Smooth muscle cell (in vitro differentiated cells): ENCODE results near the gene ABL1. TPM values are rescaled to one million over a fixed set of nuclear protein-coding genes. Genes with fewer than 3 reads are reported as not detected.

ENCODE experiments used
- DNase-seq: peaks from one replicate; lab custom pipeline; 2025; ENCODE audit not compliant: unreplicated experiment; lab: John Stamatoyannopoulos, UW
- H2AFZ ChIP-seq: fragments of 200-600 bp; sonication (generic); 2 replicates; pipeline ENCODE4 v1.6.0; 2016; ENCODE audit warnings: antibody characterized with exemption, low read depth, mild to moderate bottlenecking
- H3F3A ChIP-seq: fragments of 200-600 bp; sonication (generic); 2 replicates; pipeline ENCODE4 v1.6.0; 2017; ENCODE audit warnings: antibody characterized with exemption, low read depth
- H3K27ac ChIP-seq: fragments of 200-600 bp; sonication (generic); 2 replicates; pipeline ENCODE4 v1.5.1; 2016; ENCODE audit warnings: low read depth, mild to moderate bottlenecking
- H3K27me3 ChIP-seq: fragments of 200-600 bp; sonication (generic); 2 replicates; pipeline ENCODE4 v1.6.1; 2016; ENCODE audit warnings: low read depth, mild to moderate bottlenecking
- H3K36me3 ChIP-seq: fragments of 200-600 bp; sonication (generic); 2 replicates; pipeline ENCODE4 v1.5.1; 2016; ENCODE audit warnings: low read depth
- H3K4me1 ChIP-seq: fragments of 200-600 bp; sonication (generic); 2 replicates; pipeline ENCODE4 v1.5.1; 2016; ENCODE audit warnings: low read depth
- H3K4me2 ChIP-seq: fragments of 200-600 bp; sonication (generic); 2 replicates; pipeline ENCODE4 v1.6.0; 2016; ENCODE audit warnings: mild to moderate bottlenecking
- H3K4me3 ChIP-seq: fragments of 200-600 bp; sonication (generic); 2 replicates; pipeline ENCODE4 v1.5.1; 2016; ENCODE audit warnings: mild to moderate bottlenecking
- H3K79me2 ChIP-seq: fragments of 200-600 bp; sonication (generic); 2 replicates; pipeline ENCODE4 v1.6.0; 2016; ENCODE audit warnings: low read depth, mild to moderate bottlenecking
- H3K9ac ChIP-seq: fragments of 200-600 bp; sonication (generic); 2 replicates; pipeline ENCODE4 v1.6.0; 2016; ENCODE audit warnings: low read depth
- H3K9me3 ChIP-seq: fragments of 200-600 bp; sonication (generic); replicated peaks from 2 replicates; pipeline ENCODE4 v1.5.1; 2016; ENCODE audit warnings: low read depth
- H4K20me1 ChIP-seq: fragments of 200-600 bp; sonication (generic); 2 replicates; pipeline ENCODE4 v1.6.0; 2016; ENCODE audit warnings: low read depth
- WGBS: methylation state at CpG from one replicate; pipeline ENCODE4 v1.1.7; 2016; ENCODE audit warnings: low lambda C conversion rate; 5-methylcytosine and 5-hydroxymethylcytosine counted together
- polyA plus RNA-seq: library from polyadenylated mRNA; unstranded; fragments of >200 nt; fragmentation: Nextera tagmentation; extraction: Ambion mirVana; gene quantifications from 2 replicates; pipeline ENCODE4 v1.2.1, GENCODE V29; 2016
- total RNA-seq: library from RNA; depleted of rRNA; stranded (reverse); fragments of >200 nt; gene quantifications from 2 replicates; pipeline ENCODE4 v1.2.3, GENCODE V29; 2014
- TF ChIP-seq, protein P1 (sequence below): fragments of 200-600 bp; sonication (generic); IDR thresholded peaks from 2 replicates; pipeline ENCODE4 v1.5.1; 2017; ENCODE audit warnings: borderline replicate concordance, mild to moderate bottlenecking, antibody characterized with exemption; ENCODE audit not compliant: insufficient read depth, poor library complexity, severe bottlenecking

The ABL1 gene
- total and polyA plus RNA-seq, 2 experiments from 2014 or later = 38.2 to 51.0 TPM

DNA sequence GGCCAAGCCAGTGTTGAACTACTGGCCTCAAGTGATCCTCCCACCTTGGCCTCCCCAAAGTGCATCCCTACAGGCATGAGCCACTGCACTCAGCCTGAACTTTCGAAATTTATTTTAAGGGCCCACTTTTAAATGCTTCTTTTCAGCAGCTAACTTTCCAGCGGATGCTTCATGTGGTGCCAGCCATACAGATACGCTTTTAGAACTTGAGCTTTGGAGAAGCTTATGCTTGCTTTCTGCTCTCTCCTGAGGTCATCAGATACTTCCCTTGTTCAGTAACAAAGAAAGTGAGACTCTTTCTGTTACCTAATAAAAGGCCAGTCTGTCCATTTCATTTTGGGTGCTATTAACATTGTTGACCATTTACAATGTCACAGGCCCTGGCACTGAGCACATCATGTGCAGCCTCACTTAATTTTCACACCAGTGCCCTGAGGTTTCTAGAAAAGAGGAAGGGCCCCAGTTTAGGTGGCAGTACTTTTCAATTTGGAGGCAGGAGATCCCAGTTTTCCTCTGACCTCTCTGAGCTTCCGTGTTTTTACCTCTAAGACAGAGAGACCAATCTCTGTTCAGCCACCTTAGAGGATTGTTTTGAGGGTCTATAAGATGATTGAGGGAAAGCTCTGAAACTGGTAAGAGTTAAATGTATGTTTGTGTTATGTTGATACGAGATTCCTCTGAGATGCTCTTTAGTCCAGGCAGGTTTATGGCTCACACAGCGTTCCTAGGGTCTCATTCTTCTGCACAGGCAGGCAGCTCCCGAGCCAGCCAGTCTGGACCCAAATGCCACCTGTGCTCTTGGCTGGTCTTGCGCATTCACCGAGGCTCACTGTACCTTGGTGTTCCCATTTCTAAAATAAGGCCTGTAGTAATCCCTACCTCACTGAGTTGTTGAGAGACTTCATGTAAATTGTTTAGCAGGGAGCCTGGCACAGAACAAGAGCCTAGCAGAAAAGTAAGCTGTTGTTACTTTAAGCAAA, 4.4 kb downstream of the ABL1 start:
- WGBS = 90% methylated on average over 9 of the region's 9 CpGs
- H3K27me3 ChIP-seq = no peaks in the 10 kb centered on the region
- H3F3A ChIP-seq = peaks cover 8% of the 10 kb centered on the region
- peak overlapping the region; percentile 8 for H3K9ac ChIP-seq
- peak overlapping the region; percentile 88 for H3K4me2 ChIP-seq
- no peaks in the 10 kb centered on the region for H3K9me3 ChIP-seq
- TF ChIP-seq, protein P1, sequence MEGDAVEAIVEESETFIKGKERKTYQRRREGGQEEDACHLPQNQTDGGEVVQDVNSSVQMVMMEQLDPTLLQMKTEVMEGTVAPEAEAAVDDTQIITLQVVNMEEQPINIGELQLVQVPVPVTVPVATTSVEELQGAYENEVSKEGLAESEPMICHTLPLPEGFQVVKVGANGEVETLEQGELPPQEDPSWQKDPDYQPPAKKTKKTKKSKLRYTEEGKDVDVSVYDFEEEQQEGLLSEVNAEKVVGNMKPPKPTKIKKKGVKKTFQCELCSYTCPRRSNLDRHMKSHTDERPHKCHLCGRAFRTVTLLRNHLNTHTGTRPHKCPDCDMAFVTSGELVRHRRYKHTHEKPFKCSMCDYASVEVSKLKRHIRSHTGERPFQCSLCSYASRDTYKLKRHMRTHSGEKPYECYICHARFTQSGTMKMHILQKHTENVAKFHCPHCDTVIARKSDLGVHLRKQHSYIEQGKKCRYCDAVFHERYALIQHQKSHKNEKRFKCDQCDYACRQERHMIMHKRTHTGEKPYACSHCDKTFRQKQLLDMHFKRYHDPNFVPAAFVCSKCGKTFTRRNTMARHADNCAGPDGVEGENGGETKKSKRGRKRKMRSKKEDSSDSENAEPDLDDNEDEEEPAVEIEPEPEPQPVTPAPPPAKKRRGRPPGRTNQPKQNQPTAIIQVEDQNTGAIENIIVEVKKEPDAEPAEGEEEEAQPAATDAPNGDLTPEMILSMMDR = no peak
- no peaks in the 10 kb centered on the region for H3K36me3 ChIP-seq
- H4K20me1 ChIP-seq = peaks cover 84% of the 10 kb centered on the region
- H3K27ac ChIP-seq = peak overlapping the region; percentile 26
- H3K79me2 ChIP-seq = peaks cover 92% of the 10 kb centered on the region
- no peak for DNase-seq
- peak overlapping the region; percentile 9 for H3K4me3 ChIP-seq
- no peak overlapping the region for H2AFZ ChIP-seq
- peaks cover 55% of the 10 kb centered on the region for H3K4me1 ChIP-seq

DNA sequence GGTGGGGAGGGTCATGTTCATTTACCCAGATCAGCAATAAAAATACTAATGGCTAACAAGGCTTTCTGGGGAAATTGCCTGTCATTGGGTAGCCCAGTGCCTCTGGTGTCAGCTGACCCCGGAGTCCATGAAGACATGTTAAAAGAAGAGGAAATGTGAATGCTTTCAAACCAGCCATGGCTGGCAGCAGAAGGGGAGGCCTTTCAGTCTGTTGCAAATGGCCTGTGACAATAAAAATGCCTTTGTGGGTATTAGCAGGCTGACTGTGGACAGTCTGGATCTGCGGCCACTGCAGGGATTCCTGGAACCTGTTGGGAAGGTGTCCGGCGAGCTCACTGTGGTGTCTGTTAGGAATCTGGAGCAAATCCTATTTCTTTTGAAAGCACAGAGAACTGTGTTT, 7.5 kb downstream of the ABL1 start:
- Histone ChIP-seq H3K9ac (no peak overlapping the region), H3K79me2 (peaks cover 82% of the 10 kb centered on the region), H3K27me3 (no peaks in the 10 kb centered on the region), H3K4me2 (peak overlapping the region; percentile 2), H3K4me1 (peaks cover 67% of the 10 kb centered on the region), H3K9me3 (no peaks in the 10 kb centered on the region), H2AFZ (no peak overlapping the region), H4K20me1 (peaks cover 95% of the 10 kb centered on the region), H3F3A (peaks cover 39% of the 10 kb centered on the region), H3K27ac (peak overlapping the region; percentile 9), H3K36me3 (no peaks in the 10 kb centered on the region), H3K4me3 (no peak overlapping the region)
- TF ChIP-seq, protein P1 = no peak
- WGBS = 47% methylated on average over 4 of the region's 4 CpGs
- DNase-seq = no peak

DNA sequence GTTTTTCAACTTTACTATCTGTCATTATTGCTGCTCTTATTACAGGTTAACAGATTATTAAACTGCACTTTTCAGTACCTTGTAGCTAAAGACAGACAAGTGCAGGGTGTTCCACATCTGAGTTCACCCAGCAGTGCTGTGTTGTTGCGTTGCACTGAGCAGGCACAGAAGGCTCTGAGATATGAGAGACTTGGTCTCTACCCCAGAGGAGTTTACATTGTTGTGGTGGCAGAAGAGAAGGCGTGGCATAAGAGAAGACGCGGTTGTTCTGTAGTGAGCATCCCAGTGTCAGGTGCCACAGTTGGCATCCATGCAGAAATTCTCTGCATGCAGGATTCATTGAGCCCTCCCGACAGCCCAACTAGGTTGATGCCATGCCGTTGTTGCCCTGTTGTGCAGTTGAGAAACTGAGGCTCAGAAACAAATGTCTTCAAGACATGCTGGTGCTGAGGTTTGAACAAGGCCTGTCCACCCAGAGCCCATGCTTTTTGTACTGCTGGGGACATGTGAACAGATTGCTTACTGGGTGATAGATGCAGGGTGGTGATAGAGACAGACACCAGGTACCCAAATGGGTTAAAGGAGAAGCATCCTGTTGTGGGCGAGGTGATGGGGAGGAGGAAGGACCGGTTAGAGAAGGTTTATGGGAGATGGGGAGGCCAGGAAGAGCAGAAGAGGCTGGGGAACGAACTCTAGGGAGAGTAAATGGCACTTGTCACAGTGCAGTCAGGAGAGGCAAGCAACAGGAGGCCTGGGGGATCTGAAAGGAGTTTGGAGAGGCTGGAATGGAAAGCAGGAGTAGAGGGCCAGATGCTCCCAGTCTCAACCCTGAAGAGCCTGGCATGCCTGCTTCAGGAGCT, 8.2 kb downstream of the ABL1 start:
- DNase-seq = no peak
- Histone ChIP-seq H3F3A (peaks cover 46% of the 10 kb centered on the region), H4K20me1 (peaks cover 92% of the 10 kb centered on the region), H3K9ac (no peak overlapping the region), H3K27me3 (no peaks in the 10 kb centered on the region), H3K4me2 (no peak overlapping the region), H3K4me3 (no peak overlapping the region), H3K27ac (peak overlapping the region; percentile 100), H3K79me2 (peaks cover 75% of the 10 kb centered on the region), H3K9me3 (no peaks in the 10 kb centered on the region), H3K4me1 (peaks cover 65% of the 10 kb centered on the region), H3K36me3 (no peaks in the 10 kb centered on the region), H2AFZ (no peak overlapping the region)
- TF ChIP-seq, protein P1 = no peak
- 84% methylated on average over 9 of the region's 9 CpGs for WGBS
